Measurements from ENCODE around the gene NUP214. TPM values are rescaled to one million over a fixed set of nuclear protein-coding genes. Genes with fewer than 3 reads are reported as not detected.
"Not testable (repeated sequence)": the region's sequence is repeated elsewhere in the genome, so short reads cannot be mapped to it uniquely, and the experiment has no call there.

NUP214 gene
- total RNA-seq, 4 donors from 2014 or later = 27.4 to 78.3 (median 47.4) TPM

- DNase-seq (ENCODE audit: low spot score) (no peak), ATAC-seq (ENCODE audit: low FRiP score) (no peak)
- no peak for TF ChIP-seq CTCF (IDR thresholded peaks at IDR 0.05)
Measured at GRCh38 chr9:131258186-131258585, 132.8 kb downstream of the NUP214 start.

- ATAC-seq (ENCODE audit: low FRiP score) = peak; percentile 7
- TF ChIP-seq CTCF (IDR thresholded peaks at IDR 0.05) = no peak
Measured at GRCh38 chr9:131258698-131259431, 133.5 kb downstream of the NUP214 start.

GRCh38 chr9:131259432-131259898, 134.1 kb downstream of the NUP214 start:
- TF ChIP-seq CTCF (IDR thresholded peaks at IDR 0.05) = no peak
- ATAC-seq (ENCODE audit: low FRiP score) (no peak), DNase-seq (ENCODE audit: low spot score) (no peak)

More at GRCh38 chr9:131258698-131259431, 133.5 kb downstream of the NUP214 start:
- no peak for DNase-seq (ENCODE audit: low spot score)

- DNase-seq (ENCODE audit: low spot score) (no peak), ATAC-seq (ENCODE audit: low FRiP score) (no peak)
- no peak for TF ChIP-seq CTCF (IDR thresholded peaks at IDR 0.05)
Measured at GRCh38 chr9:131259916-131260597, 134.7 kb downstream of the NUP214 start.

DNA sequence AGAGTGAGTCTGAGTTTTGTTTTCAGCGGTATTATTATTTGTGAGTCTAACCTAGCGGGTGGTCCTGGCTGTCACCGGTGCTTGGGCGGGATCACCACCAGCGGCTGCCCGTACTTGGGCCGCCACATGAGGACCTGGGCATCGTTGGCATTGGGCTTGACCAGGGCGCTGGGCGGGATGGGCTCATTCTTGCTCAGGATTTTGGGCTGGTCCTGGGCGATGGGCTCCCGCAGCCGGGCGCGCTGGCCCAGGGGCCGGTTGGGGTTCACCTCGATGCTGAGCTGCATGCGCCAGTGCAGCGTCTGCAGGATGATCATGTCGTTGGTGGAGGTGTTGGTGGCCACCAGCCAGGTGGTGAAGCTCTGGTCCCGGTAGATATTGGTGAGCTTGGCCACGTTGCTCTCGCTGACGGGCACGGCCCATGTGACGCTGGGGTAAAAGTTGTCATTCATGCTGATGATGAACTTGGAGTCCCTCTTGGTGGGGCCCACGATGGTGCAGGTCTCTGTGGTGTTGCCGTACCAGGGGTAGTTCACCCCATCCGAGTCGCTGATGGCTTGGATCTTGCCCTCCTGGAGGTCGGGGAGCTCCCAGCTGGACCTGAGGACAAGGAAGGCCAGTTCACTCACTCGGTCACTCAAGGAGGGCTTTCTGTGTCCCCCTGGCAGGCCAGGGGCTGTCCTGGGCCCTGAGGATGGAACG, 135.5 kb downstream of the NUP214 start:
- TF ChIP-seq CTCF (IDR thresholded peaks at IDR 0.05) = no peak
- DNase-seq (ENCODE audit: low spot score) (no peak), ATAC-seq (ENCODE audit: low FRiP score) (no peak)

GRCh38 chr9:131262327-131263032, 137.1 kb downstream of the NUP214 start:
- DNase-seq (ENCODE audit: low spot score) (no peak), ATAC-seq (ENCODE audit: low FRiP score) (no peak)
- TF ChIP-seq CTCF (IDR thresholded peaks at IDR 0.05) = no peak

DNA sequence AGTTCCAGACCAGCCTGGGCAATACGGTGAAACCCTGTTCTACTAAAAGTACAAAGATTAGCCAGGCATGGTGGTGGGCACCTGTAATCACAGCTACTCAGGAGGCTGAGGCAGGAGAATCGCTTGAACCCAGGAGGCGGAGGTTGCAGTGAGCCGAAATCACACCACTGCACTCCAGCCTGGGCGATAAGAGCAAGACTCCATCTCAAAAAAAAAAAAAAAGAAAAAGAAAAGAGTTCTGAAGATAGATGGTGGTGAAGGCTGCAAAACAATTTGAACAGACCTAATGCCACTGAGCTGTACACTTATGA, 137.6 kb downstream of the NUP214 start:
- ATAC-seq (ENCODE audit: low FRiP score); DNase-seq (ENCODE audit: low spot score): not testable (repeated sequence)
